HepG2 (cell line): ENCODE measurements around the gene ULK3. TPM values are rescaled to one million over a fixed set of nuclear protein-coding genes. Genes with fewer than 3 reads are reported as not detected.

ENCODE experiments used
- AGO1 ChIP-seq: fragments of 200-400 bp; formaldehyde crosslinking; IDR thresholded peaks from 2 replicates; pipeline ENCODE4 v1.6.1; 2017; ENCODE audit warnings: mild to moderate bottlenecking, low read depth, low read length, moderate library complexity; ENCODE audit not compliant: poor library complexity, severe bottlenecking
- AHDC1 ChIP-seq: sonication (generic); formaldehyde crosslinking; IDR thresholded peaks from 2 replicates; pipeline ENCODE4 v1.5.1; 2020; ENCODE audit warnings: mild to moderate bottlenecking, missing genetic modification reagents, borderline replicate concordance
- CAMTA2 ChIP-seq: sonication (generic); formaldehyde crosslinking; IDR thresholded peaks from 2 replicates; pipeline ENCODE4 v1.4.0; 2020; ENCODE audit warnings: mild to moderate bottlenecking, missing genetic modification reagents, borderline replicate concordance
- CENPT ChIP-seq: sonication (generic); formaldehyde crosslinking; IDR thresholded peaks from 2 replicates; pipeline ENCODE4 v1.8.0; 2022; ENCODE audit warnings: low read depth, mild to moderate bottlenecking, moderate library complexity, missing genetic modification reagents
- MAFG ChIP-seq: sonication (generic); formaldehyde crosslinking; IDR thresholded peaks from 2 replicates; pipeline ENCODE4 v1.5.1; 2020; ENCODE audit warnings: mild to moderate bottlenecking, missing genetic modification reagents
- MTA1 ChIP-seq: sonication (generic); formaldehyde crosslinking; IDR thresholded peaks from 2 replicates; pipeline ENCODE4 v1.4.0; 2020; ENCODE audit warnings: missing genetic modification reagents, mild to moderate bottlenecking, borderline replicate concordance
- NR3C1 ChIP-seq: sonication (generic); formaldehyde crosslinking; IDR thresholded peaks from 2 replicates; pipeline ENCODE4 v1.4.0; 2020; ENCODE audit warnings: missing genetic modification reagents
- RELA ChIP-seq: sonication (generic); formaldehyde crosslinking; IDR thresholded peaks from 2 replicates; pipeline ENCODE4 v1.4.0; 2020; ENCODE audit warnings: missing genetic modification reagents
- TBX2 ChIP-seq: sonication (generic); formaldehyde crosslinking; IDR thresholded peaks from 2 replicates; pipeline ENCODE4 v1.5.0; 2020; ENCODE audit warnings: missing genetic modification reagents, mild to moderate bottlenecking, borderline replicate concordance
- TFDP2 ChIP-seq: sonication (generic); formaldehyde crosslinking; IDR thresholded peaks from 2 replicates; pipeline ENCODE4 v1.4.0; 2020; ENCODE audit warnings: missing genetic modification reagents
- XRCC5 ChIP-seq: fragments of 200-400 bp; formaldehyde crosslinking; optimal IDR thresholded peaks from 2 replicates; pipeline ENCODE3; 2017; ENCODE audit warnings: mild to moderate bottlenecking, low read length
- ZFP90 ChIP-seq: sonication (generic); formaldehyde crosslinking; IDR thresholded peaks from 2 replicates; pipeline ENCODE4 v1.8.0; 2022; ENCODE audit warnings: missing genetic modification reagents, mild to moderate bottlenecking, inconsistent platforms, borderline replicate concordance
- ZNF18 ChIP-seq: sonication (generic); formaldehyde crosslinking; IDR thresholded peaks from 2 replicates; pipeline ENCODE4 v1.8.0; 2022; ENCODE audit warnings: mild to moderate bottlenecking, missing genetic modification reagents; ENCODE audit not compliant: insufficient replicate concordance
- ZNF224 ChIP-seq: sonication (generic); formaldehyde crosslinking; IDR thresholded peaks from 2 replicates; pipeline ENCODE4 v1.5.0; 2020; ENCODE audit warnings: mild to moderate bottlenecking, missing genetic modification reagents
- ZNF235 ChIP-seq: sonication (generic); formaldehyde crosslinking; IDR thresholded peaks from 2 replicates; pipeline ENCODE4 v1.8.1; 2023; ENCODE audit warnings: mild to moderate bottlenecking, missing genetic modification reagents, borderline replicate concordance
- ZNF292 ChIP-seq: sonication (generic); formaldehyde crosslinking; IDR thresholded peaks from 2 replicates; pipeline ENCODE4 v1.8.1; 2022; ENCODE audit warnings: mild to moderate bottlenecking, low read depth, missing genetic modification reagents, borderline replicate concordance
- ZNF598 ChIP-seq: sonication (generic); formaldehyde crosslinking; IDR thresholded peaks from 2 replicates; pipeline ENCODE4 v1.5.1; 2020; ENCODE audit warnings: mild to moderate bottlenecking, missing genetic modification reagents, borderline replicate concordance
- ZNF710 ChIP-seq: sonication (generic); formaldehyde crosslinking; IDR thresholded peaks from 2 replicates; pipeline ENCODE4 v1.5.0; 2020; ENCODE audit warnings: mild to moderate bottlenecking, missing genetic modification reagents, borderline replicate concordance
- polyA plus RNA-seq, 8 experiments: library from polyadenylated mRNA; depleted of rRNA in 3 of 8; stranded (reverse) in 7 of 8; unstranded in 1 of 8; fragments of >200 nt; fragmentation: Illumina TruSeq in 4 of 8; extraction: Trizol in 4 of 8; gene quantifications; 2 replicates each; pipeline versions ENCODE4 v1.2.1 to v1.2.3, GENCODE V29; 2011 to 2016; ENCODE audit warnings: low read depth in 4 of 8, missing spikeins in 1 of 8, mixed read lengths in 1 of 8; ENCODE audit not compliant: insufficient read depth in 1 of 8
- total RNA-seq, 5 experiments: library from RNA; depleted of rRNA; stranded (reverse); fragments of >200 nt; fragmentation: Illumina TruSeq; extraction: Trizol; gene quantifications; 2 replicates each; pipeline ENCODE4 v1.2.3, GENCODE V29; 2016; ENCODE audit warnings: low read depth in 1 of 5

Gene ULK3
- total and polyA plus RNA-seq, 2 of the 13 experiments (the other 11 are each of a cell fraction or from before 2014, with no cell fraction given), result 15.2 to 23.7 TPM

- TF ChIP-seq AHDC1 (CRISPR knock-in tag) (no peak), ZFP90 (CRISPR knock-in tag) (no peak), MAFG (CRISPR knock-in tag) (no peak), MTA1 (CRISPR knock-in tag) (no peak), TFDP2 (no peak), RELA (CRISPR knock-in tag) (no peak), TBX2 (no peak), ZNF292 (no peak), AGO1 (no peak), ZNF235 (CRISPR knock-in tag) (0 out of 2 replicates have a peak, but pooled peaks have one; percentile 53), NR3C1 (CRISPR knock-in tag) (no peak), ZNF598 (CRISPR knock-in tag) (0 out of 2 replicates have a peak, but pooled peaks have one; percentile 36), ZNF710 (0 out of 2 replicates have a peak, but pooled peaks have one; percentile 8), XRCC5 (peak; percentile 87), CAMTA2 (CRISPR knock-in tag) (0 out of 2 replicates have a peak, but pooled peaks have one; percentile 65), ZNF18 (CRISPR knock-in tag) (peak; percentile 20), CENPT (CRISPR knock-in tag) (no peak), ZNF224 (CRISPR knock-in tag) (0 out of 2 replicates have a peak, but pooled peaks have one; percentile 55)
Observed at GRCh38 chr15:74872702-74873035, 29.7 kb upstream of the ULK3 start (continued).
